Heart left ventricle (tissue), 13 donors: ENCODE results near the gene EIF4A3.

ENCODE experiments used
- POLR2A ChIP-seq, 2 donors: fragments of 450-650 bp; IDR thresholded peaks; one replicate each; pipeline ENCODE4 v1.6.1; 2017; ENCODE audit warnings: antibody characterized with exemption in 2 of 2, mild to moderate bottlenecking in 2 of 2, moderate library complexity in 2 of 2
- TF ChIP-seq, protein P1 (sequence below), 12 donors: fragments of 200-600 bp; sonication (generic) in 4 of 12; IDR thresholded peaks; one replicate each; pipeline versions ENCODE4 v1.5.0 to v1.8.0; 2018 to 2022; ENCODE audit warnings: antibody characterized with exemption in 12 of 12, mild to moderate bottlenecking in 5 of 12
- donor health status: ischemic (EF 13 %, LVEDD 7.1; RV severe dilation, severe dysfunction).
- donor health status: DM: no; HTN: yes; CAD: no.
- donor health status: DM: no; HTN: no; CAD: no.
- donor health status: ischemic (EF 25% LVEDD 6.9; RV normal size, moderate dysfunction).
- donor health status: ischemic (EF 25% LVEDD 5.7; RV mildly dilated, moderate dysfunction).
- donor health status: ischemic (EF 35%, LVEDD 5.7; RV mildly dilated, moderate dysfunction).
- donor health status: nonischemic (EF 11% LVEDD 7.7; RV severe dilation, severe dysfunction).
- donor health status: DM: yes; HTN: yes; CAD: no.
- donor health status: PGD.
- donor health status: ischemic (EF 29% LVEDD 5.4; RV normal size, mild dysfunction).
- donor health status: nonischemic (EF 23%, LVEDD 6.1; RV moderate dilation, normal function).

DNA sequence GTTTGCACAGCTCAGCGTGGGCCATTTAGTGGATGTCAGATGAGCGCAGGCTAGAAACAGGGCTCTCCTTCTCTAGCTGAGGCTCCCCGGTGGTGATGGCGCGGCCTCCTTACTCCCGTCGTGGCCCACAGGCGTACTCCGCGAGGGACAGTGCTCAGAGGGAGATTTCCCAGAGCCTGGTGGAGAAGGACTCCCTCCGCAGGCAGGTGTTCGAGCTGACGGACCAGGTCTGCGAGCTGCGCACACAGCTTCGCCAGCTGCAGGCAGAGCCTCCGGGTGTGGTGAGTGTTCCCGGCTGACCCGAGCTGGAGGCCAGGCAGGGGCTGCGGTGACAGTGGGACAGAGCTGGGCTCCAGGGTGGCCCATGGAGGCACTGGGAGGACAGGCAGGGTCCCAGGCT is 44.3 kb upstream of the EIF4A3 start:
- TF ChIP-seq, protein P1, sequence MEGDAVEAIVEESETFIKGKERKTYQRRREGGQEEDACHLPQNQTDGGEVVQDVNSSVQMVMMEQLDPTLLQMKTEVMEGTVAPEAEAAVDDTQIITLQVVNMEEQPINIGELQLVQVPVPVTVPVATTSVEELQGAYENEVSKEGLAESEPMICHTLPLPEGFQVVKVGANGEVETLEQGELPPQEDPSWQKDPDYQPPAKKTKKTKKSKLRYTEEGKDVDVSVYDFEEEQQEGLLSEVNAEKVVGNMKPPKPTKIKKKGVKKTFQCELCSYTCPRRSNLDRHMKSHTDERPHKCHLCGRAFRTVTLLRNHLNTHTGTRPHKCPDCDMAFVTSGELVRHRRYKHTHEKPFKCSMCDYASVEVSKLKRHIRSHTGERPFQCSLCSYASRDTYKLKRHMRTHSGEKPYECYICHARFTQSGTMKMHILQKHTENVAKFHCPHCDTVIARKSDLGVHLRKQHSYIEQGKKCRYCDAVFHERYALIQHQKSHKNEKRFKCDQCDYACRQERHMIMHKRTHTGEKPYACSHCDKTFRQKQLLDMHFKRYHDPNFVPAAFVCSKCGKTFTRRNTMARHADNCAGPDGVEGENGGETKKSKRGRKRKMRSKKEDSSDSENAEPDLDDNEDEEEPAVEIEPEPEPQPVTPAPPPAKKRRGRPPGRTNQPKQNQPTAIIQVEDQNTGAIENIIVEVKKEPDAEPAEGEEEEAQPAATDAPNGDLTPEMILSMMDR (IDR thresholded peaks at IDR 0.05) = no peak
- no peak for TF ChIP-seq POLR2A (IDR thresholded peaks at IDR 0.05)
